A673 (cell line): ENCODE measurements around the gene MUC20.

ENCODE experiments used
- EZH2 ChIP-seq: fragments of 200-600 bp; sonication (generic); IDR thresholded peaks from 2 replicates; pipeline ENCODE4 v1.6.1; 2017; ENCODE audit warnings: borderline replicate concordance, low read depth, mild to moderate bottlenecking, mixed read lengths, antibody characterized with exemption, low read length; ENCODE audit not compliant: poor library complexity, severe bottlenecking
- TF ChIP-seq, protein P1 (sequence below): fragments of 300-800, 200-600 bp; sonication (generic); conservative IDR thresholded peaks from 2 replicates; pipeline ENCODE4 v1.5.1; 2017; ENCODE audit warnings: low read depth, mild to moderate bottlenecking, antibody characterized with exemption, low read length, moderate library complexity, mixed read lengths

DNA sequence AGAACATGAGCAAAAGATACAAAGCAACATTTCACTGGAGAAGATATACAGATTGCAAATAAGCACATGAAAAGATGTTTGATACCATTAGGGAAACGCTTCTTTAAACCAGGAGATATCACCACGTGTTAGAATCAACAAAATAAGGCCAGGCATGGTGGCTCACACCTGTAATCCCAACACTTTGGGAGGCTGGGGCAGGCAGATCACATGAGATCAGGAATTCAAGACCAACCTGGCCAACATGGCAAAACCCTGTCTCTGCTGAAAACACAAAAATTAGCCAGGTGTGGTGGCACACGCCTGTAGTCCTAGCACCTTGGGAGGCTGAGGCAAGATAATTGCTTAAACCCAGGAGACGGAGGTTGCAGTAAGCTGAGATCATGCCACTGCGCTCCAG, 20.5 kb upstream of the MUC20 start:
- TF ChIP-seq, protein P1, sequence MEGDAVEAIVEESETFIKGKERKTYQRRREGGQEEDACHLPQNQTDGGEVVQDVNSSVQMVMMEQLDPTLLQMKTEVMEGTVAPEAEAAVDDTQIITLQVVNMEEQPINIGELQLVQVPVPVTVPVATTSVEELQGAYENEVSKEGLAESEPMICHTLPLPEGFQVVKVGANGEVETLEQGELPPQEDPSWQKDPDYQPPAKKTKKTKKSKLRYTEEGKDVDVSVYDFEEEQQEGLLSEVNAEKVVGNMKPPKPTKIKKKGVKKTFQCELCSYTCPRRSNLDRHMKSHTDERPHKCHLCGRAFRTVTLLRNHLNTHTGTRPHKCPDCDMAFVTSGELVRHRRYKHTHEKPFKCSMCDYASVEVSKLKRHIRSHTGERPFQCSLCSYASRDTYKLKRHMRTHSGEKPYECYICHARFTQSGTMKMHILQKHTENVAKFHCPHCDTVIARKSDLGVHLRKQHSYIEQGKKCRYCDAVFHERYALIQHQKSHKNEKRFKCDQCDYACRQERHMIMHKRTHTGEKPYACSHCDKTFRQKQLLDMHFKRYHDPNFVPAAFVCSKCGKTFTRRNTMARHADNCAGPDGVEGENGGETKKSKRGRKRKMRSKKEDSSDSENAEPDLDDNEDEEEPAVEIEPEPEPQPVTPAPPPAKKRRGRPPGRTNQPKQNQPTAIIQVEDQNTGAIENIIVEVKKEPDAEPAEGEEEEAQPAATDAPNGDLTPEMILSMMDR, result no peak
- TF ChIP-seq EZH2, result no peak
